Fibroblast of pulmonary artery (primary cell): ENCODE results near the gene ATRN.

Experiments used
- DNase-seq: peaks from one replicate; pipeline ENCODE4 v3.0.0-alpha.2; 2010; ENCODE audit warnings: low read depth
- H3K4me3 ChIP-seq: replicated peaks from 2 replicates; pipeline ENCODE4 v1.5.1; 2011; ENCODE audit warnings: low read depth, mild to moderate bottlenecking, control low read depth, low read length, moderate library complexity
- CTCF ChIP-seq: IDR thresholded peaks from 2 replicates; pipeline ENCODE4 v1.5.1; 2011; ENCODE audit warnings: mild to moderate bottlenecking, control low read depth, low read length, inconsistent platforms; ENCODE audit errors: missing control alignments

The ATRN gene

GRCh38 chr20:3557237-3557785 lies 86.5 kb downstream of the ATRN start:
- no peak overlapping the region for H3K4me3 ChIP-seq
- no peak for TF ChIP-seq CTCF
- no peak for DNase-seq

GRCh38 chr20:3559231-3559630 lies 88.4 kb downstream of the ATRN start:
- no peak for DNase-seq
- no peak overlapping the region for H3K4me3 ChIP-seq
- TF ChIP-seq CTCF = no peak

- H3K4me3 ChIP-seq = no peak overlapping the region
- TF ChIP-seq CTCF = no peak
- no peak for DNase-seq
Observed at GRCh38 chr20:3559637-3560036, 88.8 kb downstream of the ATRN start.

- no peak overlapping the region for H3K4me3 ChIP-seq
- no peak for TF ChIP-seq CTCF
- no peak for DNase-seq
Observed at GRCh38 chr20:3560162-3560561, 89.3 kb downstream of the ATRN start.

GRCh38 chr20:3560578-3560977 lies 89.8 kb downstream of the ATRN start:
- no peak for DNase-seq
- no peak for TF ChIP-seq CTCF
- H3K4me3 ChIP-seq = no peak overlapping the region

GRCh38 chr20:3563133-3563532 lies 92.3 kb downstream of the ATRN start:
- TF ChIP-seq CTCF = no peak
- DNase-seq = no peak
- no peak overlapping the region for H3K4me3 ChIP-seq

- peak; percentile 85 for TF ChIP-seq CTCF
- H3K4me3 ChIP-seq = no peak overlapping the region
- DNase-seq = peak; percentile 72
Observed at GRCh38 chr20:3563548-3564177, 92.8 kb downstream of the ATRN start.
